GM12875 (cell line): Measurements from ENCODE around the gene SLC7A7.
"Not testable (repeated sequence)": the region's sequence is repeated elsewhere in the genome, so short reads cannot be mapped to it uniquely, and the experiment has no call there.

Experiments used
- H3K4me3 ChIP-seq: one replicate; pipeline ENCODE4 v1.5.1; 2011; ENCODE audit warnings: low read depth, low read length, control low read depth
- CTCF ChIP-seq: IDR thresholded peaks from 2 replicates; pipeline ENCODE4 v1.5.1; 2011; ENCODE audit warnings: low read depth, mild to moderate bottlenecking, control low read depth, inconsistent platforms, low read length, moderate library complexity, borderline replicate concordance; ENCODE audit not compliant: insufficient read depth

SLC7A7 gene

DNA sequence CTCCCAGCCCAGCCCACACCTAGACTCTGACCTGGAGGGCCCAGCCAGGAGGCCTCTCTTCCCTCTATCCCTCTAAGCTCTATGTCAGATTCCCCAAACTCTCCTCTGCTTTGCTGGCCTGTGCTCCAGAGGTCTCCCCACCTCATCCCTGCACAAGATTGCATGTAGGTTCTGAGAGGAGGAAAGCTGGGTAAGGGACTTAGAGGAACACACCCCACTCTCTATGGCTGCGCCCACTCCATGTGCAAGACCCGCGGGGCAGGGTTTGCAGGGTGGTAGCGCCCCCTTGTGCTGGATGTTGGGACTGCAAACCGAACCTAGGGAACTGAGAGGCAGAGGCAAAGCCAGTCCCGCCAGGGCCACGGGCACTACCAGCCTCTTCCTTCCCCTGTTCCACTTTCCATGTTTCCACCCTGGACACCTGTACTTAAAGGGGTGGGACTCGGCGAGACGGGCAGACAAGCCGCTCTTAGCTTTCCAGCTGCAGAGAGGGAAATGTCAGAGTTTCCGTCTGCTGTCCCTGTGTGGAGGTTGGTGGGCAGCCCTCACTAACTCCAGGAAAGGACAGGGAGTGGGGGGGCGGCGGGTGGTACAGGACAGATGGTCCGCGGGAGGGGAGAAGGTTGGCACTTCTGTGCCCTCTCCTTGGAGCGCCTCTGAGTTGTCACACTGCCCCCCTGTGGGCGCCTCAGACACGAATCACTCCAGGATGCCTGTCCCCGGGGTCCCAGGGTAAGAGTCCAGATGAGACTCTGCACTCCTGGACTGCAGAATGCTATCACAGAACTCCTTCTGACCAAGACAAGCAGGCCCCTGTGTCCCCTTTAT, 37.9 kb upstream of the SLC7A7 start:
- peak; percentile 88 for TF ChIP-seq CTCF
- peak overlapping the region; percentile 11 for H3K4me3 ChIP-seq

DNA sequence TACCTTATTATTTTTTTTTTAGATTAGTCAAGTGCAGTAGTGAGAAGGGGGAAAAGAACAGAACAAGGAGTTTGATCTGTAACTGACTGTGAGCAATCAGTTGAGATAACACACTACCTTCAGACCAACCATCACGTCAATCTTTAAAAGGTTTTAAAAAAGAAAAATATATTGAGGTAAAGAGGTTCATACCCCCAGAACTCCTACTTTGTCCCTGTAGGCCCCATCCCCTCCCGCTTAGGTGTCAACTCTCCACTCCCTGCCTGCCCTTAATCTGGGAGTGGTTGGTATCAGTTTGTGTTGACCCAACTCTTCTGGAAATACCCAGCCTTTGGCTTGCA, 37.3 kb upstream of the SLC7A7 start:
- no peak for TF ChIP-seq CTCF
- no peak overlapping the region for H3K4me3 ChIP-seq

DNA sequence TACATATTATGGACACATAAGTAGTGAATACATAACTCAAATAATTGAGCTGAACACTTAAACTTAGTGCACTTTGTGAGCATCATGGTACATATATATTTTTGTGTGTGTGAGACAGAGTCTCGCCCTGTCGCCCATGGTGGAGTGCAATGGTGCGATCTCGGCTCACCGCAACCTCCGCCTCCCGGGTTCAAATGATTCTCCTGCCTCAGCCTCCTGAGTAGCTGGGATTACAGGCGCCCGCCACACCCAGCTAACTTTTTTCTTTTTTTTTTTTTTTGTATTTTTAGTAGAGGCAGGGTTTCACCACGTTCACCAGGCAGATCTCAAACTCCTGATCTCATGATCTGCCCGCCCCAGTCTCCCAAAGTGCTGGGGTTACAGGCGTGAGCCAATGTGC, 36.9 kb upstream of the SLC7A7 start:
- H3K4me3 ChIP-seq = not testable (repeated sequence)

- TF ChIP-seq CTCF = no peak
- H3K4me3 ChIP-seq = no peak overlapping the region
These were observed 35.9 kb upstream of the SLC7A7 start for GRCh38 chr14:22850944-22851764.

DNA sequence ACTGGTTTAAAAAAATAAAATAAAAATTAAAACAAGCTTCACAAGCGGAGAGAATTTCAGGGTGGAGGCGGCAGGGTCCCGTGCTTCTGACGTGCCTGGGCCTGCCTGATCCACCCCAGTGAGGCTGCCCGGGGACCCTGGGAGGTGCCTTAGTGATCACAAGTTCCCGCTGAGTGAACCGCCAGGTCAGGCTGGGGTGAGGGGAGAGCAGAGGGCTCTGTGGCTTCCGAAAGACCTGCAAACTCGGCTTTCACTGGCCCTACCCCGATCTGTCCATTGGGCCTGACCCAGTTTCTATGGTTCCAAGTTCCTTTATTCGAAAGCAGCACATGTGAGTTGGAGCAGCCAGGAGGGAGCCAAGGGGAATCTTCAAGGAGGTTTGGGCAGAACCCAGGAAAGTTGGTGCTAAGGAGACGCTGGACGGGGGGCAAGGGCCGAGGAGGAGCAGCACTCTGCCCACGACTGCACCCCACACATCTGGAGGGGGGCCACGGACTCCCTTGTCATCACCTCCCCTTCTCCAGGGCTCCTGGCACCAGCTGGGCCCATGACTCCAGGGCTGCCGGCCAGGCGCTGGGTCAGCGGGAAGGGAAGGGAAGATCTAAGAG, 34.1 kb upstream of the SLC7A7 start:
- no peak overlapping the region for H3K4me3 ChIP-seq
- TF ChIP-seq CTCF = no peak

DNA sequence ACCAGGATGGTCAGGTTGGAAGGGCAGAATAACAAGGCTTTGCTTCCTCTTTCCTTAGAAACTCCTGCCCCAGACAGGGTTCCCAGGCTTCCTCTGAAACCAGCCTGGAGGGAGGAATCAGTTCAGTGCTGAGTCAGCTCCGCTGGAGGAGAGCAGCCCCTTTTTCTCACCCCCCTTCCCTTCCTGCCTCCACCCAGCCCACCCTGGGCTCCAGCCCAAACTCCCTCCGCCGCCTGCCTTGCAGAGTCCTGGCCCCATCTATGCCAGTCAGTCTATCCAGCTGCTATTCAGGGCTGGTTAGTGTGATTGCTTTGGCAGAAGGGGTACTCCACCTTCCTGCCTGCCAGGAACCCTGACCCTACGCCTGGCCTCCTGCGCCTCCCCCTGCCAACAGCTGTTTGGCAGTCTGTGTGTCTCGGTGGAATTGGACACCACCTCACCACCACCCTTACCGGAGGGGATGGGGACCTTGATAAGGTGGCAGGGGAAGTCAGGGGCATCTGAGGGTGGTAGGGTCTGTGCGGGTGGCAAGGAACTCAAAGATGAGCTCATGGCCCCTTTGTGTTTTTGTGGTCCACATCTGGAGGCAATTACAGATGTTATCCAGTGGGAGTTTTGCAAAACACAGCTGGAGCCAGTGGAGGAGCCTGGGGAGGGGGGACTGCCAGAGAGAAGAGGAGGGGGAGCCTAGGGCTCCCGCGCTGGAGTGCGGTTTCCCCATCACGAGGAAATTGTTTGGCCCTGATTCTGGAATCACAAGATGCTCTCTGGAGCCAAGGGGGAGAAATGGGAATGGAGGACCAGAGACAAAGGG, 33.3 kb upstream of the SLC7A7 start:
- TF ChIP-seq CTCF = no peak
- no peak overlapping the region for H3K4me3 ChIP-seq

DNA sequence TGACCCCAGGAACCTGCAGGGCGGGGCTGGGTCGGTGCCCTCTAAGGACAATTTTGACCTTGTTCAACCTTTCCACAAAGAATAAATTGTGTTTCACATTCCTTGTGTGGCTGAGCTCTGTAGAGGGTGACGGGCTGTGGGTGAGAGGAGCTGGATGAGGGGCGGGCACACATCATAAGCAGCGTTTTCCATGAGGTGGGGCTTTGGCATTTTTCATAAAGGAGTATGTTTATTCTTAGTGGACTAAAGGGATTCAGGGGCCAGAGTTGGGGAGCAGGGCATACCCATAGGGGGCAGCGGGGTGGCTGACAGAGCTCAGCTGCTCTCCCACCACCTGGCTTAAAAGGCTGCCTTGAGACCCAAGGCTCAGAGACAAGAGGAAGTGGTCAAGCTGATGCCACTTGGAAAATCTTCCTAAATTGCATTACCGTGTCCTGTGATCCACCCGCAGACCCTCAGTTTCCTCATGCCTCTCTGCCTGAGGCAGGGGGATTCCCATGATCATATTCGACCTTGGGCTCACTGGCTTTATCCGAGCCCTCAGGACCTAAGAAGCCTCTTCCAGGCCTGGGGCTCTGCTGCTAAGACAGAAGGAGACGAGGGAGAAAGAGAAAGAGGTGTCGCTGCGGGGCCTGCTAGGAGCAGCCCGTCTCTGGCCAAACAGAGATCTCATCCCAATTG, 32.6 kb upstream of the SLC7A7 start:
- H3K4me3 ChIP-seq = no peak overlapping the region

More for the DNA sequence above, 32.6 kb upstream of the SLC7A7 start:
- TF ChIP-seq CTCF = peak; percentile 14; the same call in 1 of the 2 replicates
